ENCODE data around the gene ABCC6. TPM values are rescaled to one million over a fixed set of nuclear protein-coding genes. Genes with fewer than 3 reads are reported as not detected.

Gene ABCC6
- total RNA-seq, 4 donors from 2014 or later = 0.29 TPM; not detected in 3

GRCh38 chr16:16139061-16139460, 84.2 kb downstream of the ABCC6 start:
- H3K4me3 ChIP-seq = no peak overlapping the region
- H3K27ac ChIP-seq = no peak overlapping the region
- no peak for TF ChIP-seq CTCF (IDR thresholded peaks at IDR 0.05)
- no peak for TF ChIP-seq POLR2A (IDR thresholded peaks at IDR 0.05)
- H3K4me1 ChIP-seq = peaks cover 0 to 6% (median 0%) of the 10 kb centered on the region in 3 donors
- H3K36me3 ChIP-seq = peaks cover 36 to 99% (median 59%) of the 10 kb centered on the region in 3 donors
- H3K9me3 ChIP-seq = no peaks in the 10 kb centered on the region
- no peaks in the 10 kb centered on the region for H3K27me3 ChIP-seq
- DNase-seq = no peak
- intact Hi-C loops (cut with DNase I) = no loop called here
- WGBS, 2 donors = 91 to 96% methylated on average over 8 to 10 of the region's 10 CpGs

- WGBS, 2 donors = 96 to 97% methylated on average over 9 to 15 of the region's 15 CpGs
- Histone ChIP-seq H3K4me3 (no peak overlapping the region), H3K4me1 (no peaks in the 10 kb centered on the region), H3K27me3 (no peaks in the 10 kb centered on the region), H3K36me3 (peaks cover 36 to 100% (median 66%) of the 10 kb centered on the region in 3 donors), H3K27ac (no peak overlapping the region), H3K9me3 (no peaks in the 10 kb centered on the region)
- TF ChIP-seq POLR2A (IDR thresholded peaks at IDR 0.05) (no peak), CTCF (IDR thresholded peaks at IDR 0.05) (no peak)
- intact Hi-C loops (cut with DNase I) = no loop called here
- DNase-seq = no peak
Measured at GRCh38 chr16:16138034-16138635, 85.2 kb downstream of the ABCC6 start.

- no peak for DNase-seq
- intact Hi-C loops (cut with DNase I) = no loop called here
- H3K27me3 ChIP-seq = no peaks in the 10 kb centered on the region
- 53 to 55% methylated on average over 2 to 4 of the region's 8 CpGs for WGBS, 2 donors
- no peak for TF ChIP-seq CTCF (IDR thresholded peaks at IDR 0.05)
- H3K27ac ChIP-seq = no peak overlapping the region
- no peaks in the 10 kb centered on the region for H3K9me3 ChIP-seq
- H3K4me1 ChIP-seq = no peaks in the 10 kb centered on the region
- peaks cover 36 to 98% (median 73%) of the 10 kb centered on the region in 3 donors for H3K36me3 ChIP-seq
- no peak overlapping the region for H3K4me3 ChIP-seq
Measured at GRCh38 chr16:16137110-16137509, 86.2 kb downstream of the ABCC6 start.

- Histone ChIP-seq H3K4me1 (no peaks in the 10 kb centered on the region), H3K27me3 (no peaks in the 10 kb centered on the region), H3K4me3 (no peak overlapping the region), H3K27ac (no peak overlapping the region), H3K36me3 (peaks cover 36 to 98% (median 73%) of the 10 kb centered on the region in 3 donors), H3K9me3 (no peaks in the 10 kb centered on the region)
- TF ChIP-seq POLR2A (IDR thresholded peaks at IDR 0.05) = no peak
- TF ChIP-seq CTCF (IDR thresholded peaks at IDR 0.05) = no peak
- no peak for DNase-seq
- intact Hi-C loops (cut with DNase I) = no loop called here
- 93 to 94% methylated on average over 4 to 6 of the region's 6 CpGs for WGBS, 2 donors
Measured at GRCh38 chr16:16136588-16136987, 86.7 kb downstream of the ABCC6 start.

- no peaks in the 10 kb centered on the region for H3K4me1 ChIP-seq
- H3K27ac ChIP-seq = peak overlapping the region in 1 of 4 donors; percentile 9
- intact Hi-C loops (cut with DNase I) = no loop called here
- H3K27me3 ChIP-seq = no peaks in the 10 kb centered on the region
- no peak overlapping the region for H3K4me3 ChIP-seq
- WGBS, 2 donors = 93 to 95% methylated on average over 8 to 20 of the region's 21 CpGs
- no peak for DNase-seq
- peaks cover 34 to 98% (median 68%) of the 10 kb centered on the region in 3 donors for H3K36me3 ChIP-seq
- no peak for TF ChIP-seq CTCF (IDR thresholded peaks at IDR 0.05)
- no peaks in the 10 kb centered on the region for H3K9me3 ChIP-seq
Measured at GRCh38 chr16:16133943-16134604, 89.2 kb downstream of the ABCC6 start.

Measured in esophagus squamous epithelium (tissue), 5 donors.